Panc1 (cell line): ENCODE data around the gene PAX9. TPM values are rescaled to one million over a fixed set of nuclear protein-coding genes. Genes with fewer than 3 reads are reported as not detected.
A peak's percentile ranks its signal among the peaks of the same experiment; 100 is the strongest.

Experiments used
- ATAC-seq: fragments of 200-7000 bp; cut with Tn5 transposase; 2 replicates; pipeline ENCODE4 v1.9.1; 2020; ENCODE audit warnings: mild to moderate bottlenecking, moderate library complexity
- BruUV-seq: library from RNA; stranded (reverse); fragments of 400-500 nt; replicated peaks from 2 replicates; lab custom pipeline; 2021; lab: Mats Ljungman, UMichigan
- CTCF ChIA-PET: fragments of 300-600 bp; sonication (Branson Sonifier 250); formaldehyde crosslinking; loops from one replicate; lab custom pipeline; 2022; ENCODE audit warnings: antibody characterized with exemption; lab: Charles Lee
- POLR2A ChIA-PET: fragments of 300-600 bp; sonication (Branson Sonifier 250); formaldehyde crosslinking; loops from one replicate; lab custom pipeline; 2022; ENCODE audit warnings: antibody characterized with exemption; lab: Charles Lee
- DNase-seq: peaks from one replicate; pipeline ENCODE4 v3.0.0-alpha.2; 2010; ENCODE audit warnings: low read depth, low spot score
- H3K27ac ChIP-seq: 2 replicates; pipeline ENCODE4 v1.5.1; 2011; ENCODE audit warnings: mild to moderate bottlenecking, low read length, inconsistent platforms
- H3K27me3 ChIP-seq: fragments of 200-500 bp; sonication (Bioruptor generic); 2 replicates; pipeline ENCODE4 v1.6.0; 2014; ENCODE audit warnings: low read length, inconsistent platforms; ENCODE audit not compliant: control insufficient read depth, insufficient read depth
- H3K36me3 ChIP-seq: fragments of 200-500 bp; sonication (Bioruptor generic); 2 replicates; pipeline ENCODE4 v1.5.1; 2014; ENCODE audit warnings: inconsistent platforms, mild to moderate bottlenecking, low read length, moderate library complexity; ENCODE audit not compliant: control insufficient read depth, insufficient read depth
- H3K4me1 ChIP-seq: 2 replicates; pipeline ENCODE4 v1.5.1; 2011; ENCODE audit warnings: inconsistent platforms, mild to moderate bottlenecking, low read length, moderate library complexity; ENCODE audit not compliant: control insufficient read depth, insufficient read depth
- H3K4me3 ChIP-seq, 2 experiments: 2 replicates each; pipeline ENCODE4 v1.5.1; 2011 to 2012; ENCODE audit warnings: low read depth in 2 of 2, low read length in 2 of 2, mild to moderate bottlenecking in 2 of 2, inconsistent platforms in 1 of 2, moderate library complexity in 1 of 2
- H3K9me3 ChIP-seq: fragments of 200-500 bp; sonication (Bioruptor generic); 2 replicates; pipeline ENCODE4 v1.5.1; 2014; ENCODE audit warnings: low read depth, mild to moderate bottlenecking, inconsistent platforms, low read length, moderate library complexity; ENCODE audit not compliant: control insufficient read depth, insufficient read depth
- CTCF ChIP-seq: fragments of 450-650 bp; IDR thresholded peaks from 2 replicates; pipeline ENCODE4 v1.5.1; 2017; ENCODE audit warnings: mild to moderate bottlenecking
- POLR2AphosphoS5 ChIP-seq: IDR thresholded peaks from 2 replicates; pipeline ENCODE4 v1.6.1; 2012; ENCODE audit warnings: mild to moderate bottlenecking, low read depth, low read length, moderate library complexity
- REST ChIP-seq, 2 experiments: IDR thresholded peaks; 2 replicates each; pipeline ENCODE4 v1.6.1; 2011 to 2012; ENCODE audit warnings: low read depth in 2 of 2, control low read depth in 1 of 2, low read length in 1 of 2, mild to moderate bottlenecking in 1 of 2, moderate library complexity in 1 of 2; ENCODE audit not compliant: insufficient read depth in 1 of 2
- SIN3A ChIP-seq: IDR thresholded peaks from 2 replicates; pipeline ENCODE4 v1.6.1; 2012; ENCODE audit warnings: low read depth, mild to moderate bottlenecking, low read length, moderate library complexity, borderline replicate concordance; ENCODE audit not compliant: insufficient read depth
- TCF7L2 ChIP-seq: IDR thresholded peaks from 2 replicates; pipeline ENCODE4 v1.6.1; 2011; ENCODE audit warnings: mild to moderate bottlenecking, low read depth, low read length, inconsistent platforms
- in situ Hi-C: cut with HindIII; loops from 2 replicates; pipeline ENCODE4 v1.10.0; 2016; ENCODE audit warnings: low sequenced_read_pairs, low pct_unique_long_range_greater_than_20kb
- intact Hi-C: fragments of 100-400 bp; cut with micrococcal nuclease; formaldehyde crosslinking; loops from one replicate; pipeline ENCODE4 v1.10.0; 2022; ENCODE audit not compliant: unreplicated experiment
- total RNA-seq: library from RNA; stranded (reverse); gene quantifications from one replicate; pipeline ENCODE4 v1.2.1, GENCODE V29; 2021; ENCODE audit not compliant: unreplicated experiment

Gene PAX9
- total RNA-seq, 1 experiment from 2014 or later: 0.82 TPM

- ChIA-PET POLR2A (no interaction called here), CTCF (no interaction called here)
- no peaks in the 10 kb centered on the region for H3K9me3 ChIP-seq
- intact Hi-C loops (no loop called here), in situ Hi-C loops (no loop called here)
- H3K27ac ChIP-seq: no peak overlapping the region
- no peaks in the 10 kb centered on the region; the same call in 1 of the 2 replicates for H3K27me3 ChIP-seq
- no peak for DNase-seq
- ATAC-seq: no peak
- H3K4me3 ChIP-seq: no peak overlapping the region
- H3K4me1 ChIP-seq: no peaks in the 10 kb centered on the region
- no peaks in the 10 kb centered on the region for H3K36me3 ChIP-seq
- TF ChIP-seq REST (IDR thresholded peaks at IDR 0.05; ENCODE audit: insufficient read depth in 1 of 2, low read depth in 2 of 2, low read length in 1 of 2): no peak
- peak; percentile 61 for TF ChIP-seq CTCF
- BruUV-seq: no TSS peak
These were observed 5.5 kb upstream of the PAX9 start for GRCh38 chr14:36655963-36656686.

- no peak overlapping the region for H3K4me3 ChIP-seq
- no peaks in the 10 kb centered on the region; the same call in 1 of the 2 replicates for H3K27me3 ChIP-seq
- POLR2A ChIA-PET: no interaction called here
- DNase-seq (no peak), ATAC-seq (no peak)
- no peak for TF ChIP-seq POLR2AphosphoS5
- TF ChIP-seq SIN3A: no peak
- no peak for TF ChIP-seq CTCF
- no peak for TF ChIP-seq TCF7L2
- H3K27ac ChIP-seq: no peak overlapping the region
- no TSS peak for BruUV-seq
- H3K4me1 ChIP-seq: no peaks in the 10 kb centered on the region
- CTCF ChIA-PET: no interaction called here
- H3K9me3 ChIP-seq: no peaks in the 10 kb centered on the region
- intact Hi-C loops: no loop called here
- H3K36me3 ChIP-seq: no peaks in the 10 kb centered on the region
- in situ Hi-C loops: no loop called here
These were observed 4.8 kb upstream of the PAX9 start for GRCh38 chr14:36656687-36657398.
